Right lobe of liver (tissue), 4 donors: Measurements from ENCODE around the gene RAB6C.
"Not testable (repeated sequence)": the region's sequence is repeated elsewhere in the genome, so short reads cannot be mapped to it uniquely, and the experiment has no call there.

Experiments used
- POLR2A ChIP-seq: fragments of 450-650 bp; IDR thresholded peaks from one replicate; pipeline ENCODE4 v1.6.1; 2017; ENCODE audit warnings: antibody characterized with exemption, mild to moderate bottlenecking
- TF ChIP-seq, protein P1 (sequence below), 4 donors: fragments of 200-600 bp in 3 of 4; fragments of 450-650 bp in 1 of 4; IDR thresholded peaks; one replicate each; pipeline versions ENCODE4 v1.5.1 to v1.8.0; 2016 to 2022; ENCODE audit warnings: antibody characterized with exemption in 4 of 4, mild to moderate bottlenecking in 2 of 4
- donor health status: DM: no; HTN: no; CAD: no.
- donor health status: DM: no; HTN: no; CAD: no.
- donor health status: DM: no; HTN: yes; CAD: no.

DNA sequence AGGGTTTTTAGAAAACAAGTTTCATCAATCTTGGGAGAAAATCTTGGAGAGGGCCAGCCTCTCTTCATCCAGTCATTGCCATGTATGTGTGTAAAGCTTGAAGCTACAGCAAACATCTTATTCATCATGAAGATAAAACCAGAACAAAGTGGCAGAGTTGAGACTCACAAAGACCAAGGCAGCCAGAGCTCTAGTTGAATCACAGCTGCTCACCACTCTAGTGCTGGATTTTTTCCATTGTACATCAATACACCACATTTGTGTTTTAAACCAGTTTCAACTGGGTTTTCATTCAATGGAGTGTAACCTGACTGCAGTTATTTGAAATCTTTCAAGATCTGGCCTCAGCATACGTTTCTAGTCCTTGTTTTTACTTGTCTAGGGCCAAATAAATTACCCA is 40.6 kb downstream of the RAB6C start:
- TF ChIP-seq, protein P1, sequence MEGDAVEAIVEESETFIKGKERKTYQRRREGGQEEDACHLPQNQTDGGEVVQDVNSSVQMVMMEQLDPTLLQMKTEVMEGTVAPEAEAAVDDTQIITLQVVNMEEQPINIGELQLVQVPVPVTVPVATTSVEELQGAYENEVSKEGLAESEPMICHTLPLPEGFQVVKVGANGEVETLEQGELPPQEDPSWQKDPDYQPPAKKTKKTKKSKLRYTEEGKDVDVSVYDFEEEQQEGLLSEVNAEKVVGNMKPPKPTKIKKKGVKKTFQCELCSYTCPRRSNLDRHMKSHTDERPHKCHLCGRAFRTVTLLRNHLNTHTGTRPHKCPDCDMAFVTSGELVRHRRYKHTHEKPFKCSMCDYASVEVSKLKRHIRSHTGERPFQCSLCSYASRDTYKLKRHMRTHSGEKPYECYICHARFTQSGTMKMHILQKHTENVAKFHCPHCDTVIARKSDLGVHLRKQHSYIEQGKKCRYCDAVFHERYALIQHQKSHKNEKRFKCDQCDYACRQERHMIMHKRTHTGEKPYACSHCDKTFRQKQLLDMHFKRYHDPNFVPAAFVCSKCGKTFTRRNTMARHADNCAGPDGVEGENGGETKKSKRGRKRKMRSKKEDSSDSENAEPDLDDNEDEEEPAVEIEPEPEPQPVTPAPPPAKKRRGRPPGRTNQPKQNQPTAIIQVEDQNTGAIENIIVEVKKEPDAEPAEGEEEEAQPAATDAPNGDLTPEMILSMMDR (IDR thresholded peaks at IDR 0.05) = not testable (repeated sequence)
- TF ChIP-seq POLR2A = not testable (repeated sequence)
